Muscle of back (tissue), 11 donors: ENCODE data around the gene MYT1. TPM values are rescaled to one million over a fixed set of nuclear protein-coding genes. Genes with fewer than 3 reads are reported as not detected.

Experiments
- DNase-seq, 3 donors: peaks; one replicate each; pipeline versions ENCODE4 v3.0.0 to v3.0.0-alpha.2; 2013
- polyA plus RNA-seq, 10 donors: library from polyadenylated mRNA; unstranded; fragments of 120-200 nt; gene quantifications; one replicate each; pipeline ENCODE4 v1.2.1, GENCODE V29; 2013; ENCODE audit not compliant: insufficient read length in 10 of 10

MYT1 gene
- polyA plus RNA-seq, 10 donors = 0.05 to 0.78 (median 0.11) TPM

GRCh38 chr20:64212755-64213154, 48.5 kb downstream of the MYT1 start:
- DNase-seq = peak; percentile 50 to 87 (median 80)

GRCh38 chr20:64214113-64214512, 49.9 kb downstream of the MYT1 start:
- no peak for DNase-seq

GRCh38 chr20:64214952-64215351, 50.7 kb downstream of the MYT1 start:
- no peak for DNase-seq

- DNase-seq = no peak
These were observed 51.8 kb downstream of the MYT1 start for GRCh38 chr20:64216036-64216435.

- no peak for DNase-seq
These were observed 52.7 kb downstream of the MYT1 start for GRCh38 chr20:64216910-64217309.

GRCh38 chr20:64217539-64218221, 53.4 kb downstream of the MYT1 start:
- DNase-seq = no peak

- DNase-seq = no peak
These were observed 55.0 kb downstream of the MYT1 start for GRCh38 chr20:64219202-64219601.

GRCh38 chr20:64219730-64220129, 55.5 kb downstream of the MYT1 start:
- no peak for DNase-seq

GRCh38 chr20:64220420-64220819, 56.2 kb downstream of the MYT1 start:
- no peak for DNase-seq

- no peak for DNase-seq
These were observed 56.8 kb downstream of the MYT1 start for GRCh38 chr20:64220891-64221527.

- DNase-seq = no peak
These were observed 58.1 kb downstream of the MYT1 start for GRCh38 chr20:64222291-64222735.

GRCh38 chr20:64222851-64223525, 58.7 kb downstream of the MYT1 start:
- no peak for DNase-seq

- peak in 2 of 3 donors; percentile 59 to 80 for DNase-seq
These were observed 59.3 kb downstream of the MYT1 start for GRCh38 chr20:64223526-64224067.

- peak; percentile 84 to 93 (median 86) for DNase-seq
These were observed 60.3 kb downstream of the MYT1 start for GRCh38 chr20:64224351-64225170.

- no peak for DNase-seq
These were observed 60.9 kb downstream of the MYT1 start for GRCh38 chr20:64225171-64225595.

GRCh38 chr20:64225828-64226598, 61.8 kb downstream of the MYT1 start:
- no peak for DNase-seq

GRCh38 chr20:64226686-64227580, 62.7 kb downstream of the MYT1 start:
- DNase-seq = no peak

GRCh38 chr20:64228086-64228653, 63.9 kb downstream of the MYT1 start:
- no peak for DNase-seq

- no peak for DNase-seq
These were observed 64.7 kb downstream of the MYT1 start for GRCh38 chr20:64228751-64229506.
